IgD-negative memory B cell (primary cell): ENCODE data around the gene AKAP8. TPM values are rescaled to one million over a fixed set of nuclear protein-coding genes. Genes with fewer than 3 reads are reported as not detected.
A peak's percentile ranks its signal among the peaks of the same experiment; 100 is the strongest.
"Not testable (repeated sequence)": the region's sequence is repeated elsewhere in the genome, so short reads cannot be mapped to it uniquely, and the experiment has no call there.

Source experiments
- H3K27ac Mint-ChIP-seq, 3 donors: one replicate each; pipeline ENCODE4 v1.8.0; 2020 to 2022; ENCODE audit warnings: mild to moderate bottlenecking in 3 of 3, mixed read lengths in 3 of 3, moderate library complexity in 1 of 3
- H3K27me3 Mint-ChIP-seq: one replicate; pipeline ENCODE4 v1.8.0; 2021; ENCODE audit warnings: mixed read lengths
- H3K36me3 Mint-ChIP-seq: one replicate; pipeline ENCODE4 v1.8.0; 2020; ENCODE audit warnings: mild to moderate bottlenecking, mixed read lengths
- H3K4me1 Mint-ChIP-seq, 3 donors: one replicate each; pipeline ENCODE4 v1.8.0; 2020 to 2022; ENCODE audit warnings: mixed read lengths in 3 of 3, mild to moderate bottlenecking in 1 of 3
- H3K4me3 Mint-ChIP-seq, 4 donors: one replicate each; pipeline ENCODE4 v1.8.0; 2020 to 2022; ENCODE audit warnings: mild to moderate bottlenecking in 4 of 4, mixed read lengths in 4 of 4, moderate library complexity in 3 of 4
- H3K9me3 Mint-ChIP-seq, 3 donors: one replicate each; pipeline ENCODE4 v1.8.0; 2020 to 2021; ENCODE audit warnings: mixed read lengths in 3 of 3, mild to moderate bottlenecking in 1 of 3
- polyA plus RNA-seq: library from polyadenylated mRNA; unstranded; fragments of 300-500 nt; fragmentation: Illumina TruSeq; gene quantifications from one replicate; pipeline ENCODE4 v1.2.3, GENCODE V29; 2021

Gene AKAP8
- polyA plus RNA-seq, 1 donor from 2014 or later, result 22.8 TPM

GRCh38 chr19:15397782-15398181, 18.2 kb upstream of the AKAP8 start:
- peaks cover 10% of the 10 kb centered on the region for H3K36me3 Mint-ChIP-seq
- H3K4me3 Mint-ChIP-seq, result peak overlapping the region in 1 of 4 donors; percentile 60
- no peaks in the 10 kb centered on the region for H3K27me3 Mint-ChIP-seq
- no peaks in the 10 kb centered on the region for H3K9me3 Mint-ChIP-seq
- H3K4me1 Mint-ChIP-seq, result peaks cover 3 to 5% (median 4%) of the 10 kb centered on the region in 3 donors
- H3K27ac Mint-ChIP-seq, result peak overlapping the region in 1 of 3 donors; percentile 73

- Mint-ChIP-seq H3K27ac (peak overlapping the region in 1 of 3 donors; percentile 73), H3K27me3 (no peaks in the 10 kb centered on the region), H3K9me3 (no peaks in the 10 kb centered on the region), H3K4me1 (peaks cover 3 to 5% (median 4%) of the 10 kb centered on the region in 3 donors), H3K4me3 (no peak overlapping the region), H3K36me3 (peaks cover 10% of the 10 kb centered on the region)
Observed at GRCh38 chr19:15397236-15397635, 17.6 kb upstream of the AKAP8 start.

- Mint-ChIP-seq H3K9me3 (no peaks in the 10 kb centered on the region), H3K36me3 (peaks cover 10% of the 10 kb centered on the region), H3K27me3 (no peaks in the 10 kb centered on the region), H3K4me1 (peaks cover 3 to 5% (median 4%) of the 10 kb centered on the region in 3 donors), H3K4me3 (no peak overlapping the region), H3K27ac (no peak overlapping the region)
Observed at GRCh38 chr19:15396436-15396835, 16.8 kb upstream of the AKAP8 start.

GRCh38 chr19:15395251-15395650, 15.7 kb upstream of the AKAP8 start:
- H3K27me3 Mint-ChIP-seq, H3K4me3 Mint-ChIP-seq, H3K9me3 Mint-ChIP-seq, H3K27ac Mint-ChIP-seq: not testable (repeated sequence)
- H3K4me1 Mint-ChIP-seq, result peaks cover 6 to 10% (median 7%) of the 10 kb centered on the region in 3 donors
- H3K36me3 Mint-ChIP-seq, result peaks cover 15% of the 10 kb centered on the region

- Mint-ChIP-seq H3K4me1 (peaks cover 7 to 10% (median 8%) of the 10 kb centered on the region in 3 donors), H3K36me3 (peaks cover 15% of the 10 kb centered on the region), H3K27me3 (no peaks in the 10 kb centered on the region), H3K4me3 (no peak overlapping the region), H3K9me3 (no peaks in the 10 kb centered on the region), H3K27ac (no peak overlapping the region)
Observed at GRCh38 chr19:15394426-15394825, 14.8 kb upstream of the AKAP8 start.

GRCh38 chr19:15393963-15394362, 14.4 kb upstream of the AKAP8 start:
- Mint-ChIP-seq H3K27me3 (no peaks in the 10 kb centered on the region), H3K4me3 (no peak overlapping the region), H3K36me3 (peaks cover 17% of the 10 kb centered on the region), H3K9me3 (no peaks in the 10 kb centered on the region), H3K27ac (no peak overlapping the region), H3K4me1 (peaks cover 8 to 10% (median 9%) of the 10 kb centered on the region in 3 donors)

GRCh38 chr19:15390814-15391213, 11.2 kb upstream of the AKAP8 start:
- Mint-ChIP-seq H3K27me3 (no peaks in the 10 kb centered on the region), H3K36me3 (peaks cover 10% of the 10 kb centered on the region), H3K9me3 (no peaks in the 10 kb centered on the region), H3K27ac (peak overlapping the region in 1 of 3 donors; percentile 33), H3K4me3 (no peak overlapping the region), H3K4me1 (peaks cover 5 to 8% (median 7%) of the 10 kb centered on the region in 3 donors)

GRCh38 chr19:15381864-15382263, 2.3 kb upstream of the AKAP8 start:
- Mint-ChIP-seq H3K4me3 (peak overlapping the region in 2 of 4 donors; percentile 49 to 75), H3K4me1 (peaks cover 24 to 30% (median 25%) of the 10 kb centered on the region in 3 donors), H3K27me3 (no peaks in the 10 kb centered on the region), H3K27ac (peak overlapping the region in 1 of 3 donors; percentile 87), H3K9me3 (no peaks in the 10 kb centered on the region), H3K36me3 (no peaks in the 10 kb centered on the region)

GRCh38 chr19:15381429-15381828, 1.8 kb upstream of the AKAP8 start:
- peak overlapping the region in 1 of 3 donors; percentile 87 for H3K27ac Mint-ChIP-seq
- peaks cover 28 to 35% (median 28%) of the 10 kb centered on the region in 3 donors for H3K4me1 Mint-ChIP-seq

GRCh38 chr19:15379999-15380647, 536 bp upstream of the AKAP8 start:
- Mint-ChIP-seq H3K4me1 (peaks cover 31 to 38% (median 31%) of the 10 kb centered on the region in 3 donors), H3K36me3 (no peaks in the 10 kb centered on the region), H3K27ac (peak overlapping the region; percentile 87 to 100 (median 98)), H3K4me3 (peak overlapping the region; percentile 89 to 99 (median 98)), H3K9me3 (no peaks in the 10 kb centered on the region), H3K27me3 (no peaks in the 10 kb centered on the region)

More at GRCh38 chr19:15381429-15381828, 1.8 kb upstream of the AKAP8 start:
- no peaks in the 10 kb centered on the region for H3K36me3 Mint-ChIP-seq
- peak overlapping the region; percentile 49 to 99 (median 71) for H3K4me3 Mint-ChIP-seq
- no peaks in the 10 kb centered on the region for H3K9me3 Mint-ChIP-seq
- H3K27me3 Mint-ChIP-seq, result no peaks in the 10 kb centered on the region

GRCh38 chr19:15378534-15379082, 979 bp downstream of the AKAP8 start:
- peak overlapping the region; percentile 86 to 97 (median 92) for H3K27ac Mint-ChIP-seq
- H3K4me1 Mint-ChIP-seq, result peaks cover 31 to 39% (median 33%) of the 10 kb centered on the region in 3 donors
- peak overlapping the region; percentile 89 to 99 (median 98) for H3K4me3 Mint-ChIP-seq
- H3K9me3 Mint-ChIP-seq, result no peaks in the 10 kb centered on the region
- H3K27me3 Mint-ChIP-seq, result no peaks in the 10 kb centered on the region
- H3K36me3 Mint-ChIP-seq, result no peaks in the 10 kb centered on the region

GRCh38 chr19:15374796-15375440, 4.7 kb downstream of the AKAP8 start:
- Mint-ChIP-seq H3K36me3 (no peaks in the 10 kb centered on the region), H3K27ac (no peak overlapping the region), H3K9me3 (no peaks in the 10 kb centered on the region), H3K27me3 (no peaks in the 10 kb centered on the region), H3K4me3 (peak overlapping the region in 2 of 4 donors; percentile 9 to 42), H3K4me1 (peaks cover 18 to 28% (median 25%) of the 10 kb centered on the region in 3 donors)

GRCh38 chr19:15374105-15374651, 5.4 kb downstream of the AKAP8 start:
- no peaks in the 10 kb centered on the region for H3K27me3 Mint-ChIP-seq
- no peak overlapping the region for H3K27ac Mint-ChIP-seq
- H3K4me3 Mint-ChIP-seq, result peak overlapping the region in 1 of 4 donors; percentile 42
- peaks cover 18 to 28% (median 20%) of the 10 kb centered on the region in 3 donors for H3K4me1 Mint-ChIP-seq
- H3K9me3 Mint-ChIP-seq, result no peaks in the 10 kb centered on the region
- H3K36me3 Mint-ChIP-seq, result no peaks in the 10 kb centered on the region

- H3K4me3 Mint-ChIP-seq, result peak overlapping the region in 1 of 4 donors; percentile 42
- H3K9me3 Mint-ChIP-seq, result no peaks in the 10 kb centered on the region
- peak overlapping the region in 1 of 3 donors; percentile 29 for H3K27ac Mint-ChIP-seq
- H3K36me3 Mint-ChIP-seq, result no peaks in the 10 kb centered on the region
- peaks cover 18 to 28% (median 20%) of the 10 kb centered on the region in 3 donors for H3K4me1 Mint-ChIP-seq
- H3K27me3 Mint-ChIP-seq, result no peaks in the 10 kb centered on the region
Observed at GRCh38 chr19:15373644-15374043, 5.9 kb downstream of the AKAP8 start.

GRCh38 chr19:15372891-15373301, 6.7 kb downstream of the AKAP8 start:
- no peaks in the 10 kb centered on the region for H3K9me3 Mint-ChIP-seq
- no peak overlapping the region for H3K4me3 Mint-ChIP-seq
- H3K36me3 Mint-ChIP-seq, result peaks cover 2% of the 10 kb centered on the region
- H3K4me1 Mint-ChIP-seq, result peaks cover 13 to 24% (median 14%) of the 10 kb centered on the region in 3 donors
- no peaks in the 10 kb centered on the region for H3K27me3 Mint-ChIP-seq
- H3K27ac Mint-ChIP-seq, result peak overlapping the region in 1 of 3 donors; percentile 29
